ENCODE results near the gene KCTD1. TPM values are rescaled to one million over a fixed set of nuclear protein-coding genes. Genes with fewer than 3 reads are reported as not detected.
A peak's percentile ranks its signal among the peaks of the same experiment; 100 is the strongest.

KCTD1 gene
- total RNA-seq, 2 donors from 2014 or later: 12.2 to 36.3 TPM

- H3K9me3 ChIP-seq: no peaks in the 10 kb centered on the region
- H3K4me3 ChIP-seq: no peak overlapping the region
- H3K4me1 ChIP-seq: peaks cover 57% of the 10 kb centered on the region
- peak overlapping the region in 3 of 4 donors; percentile 29 to 67 (median 49) for H3K27ac ChIP-seq
- no peaks in the 10 kb centered on the region for H3K27me3 ChIP-seq
- DNase-seq: peak; percentile 29 to 59 (median 44)
- 14 to 22% methylated on average over 1 of the region's 1 CpG for whole genome bisulfite sequencing, 2 donors
- intact Hi-C loops (cut with DNase I): no loop called here
- H3K36me3 ChIP-seq (replicated peaks in 1 of 2; ENCODE audit: insufficient read depth in 1 of 2, low read depth in 2 of 2): no peaks in the 10 kb centered on the region
- no peak for ATAC-seq
- TF ChIP-seq, protein P1, sequence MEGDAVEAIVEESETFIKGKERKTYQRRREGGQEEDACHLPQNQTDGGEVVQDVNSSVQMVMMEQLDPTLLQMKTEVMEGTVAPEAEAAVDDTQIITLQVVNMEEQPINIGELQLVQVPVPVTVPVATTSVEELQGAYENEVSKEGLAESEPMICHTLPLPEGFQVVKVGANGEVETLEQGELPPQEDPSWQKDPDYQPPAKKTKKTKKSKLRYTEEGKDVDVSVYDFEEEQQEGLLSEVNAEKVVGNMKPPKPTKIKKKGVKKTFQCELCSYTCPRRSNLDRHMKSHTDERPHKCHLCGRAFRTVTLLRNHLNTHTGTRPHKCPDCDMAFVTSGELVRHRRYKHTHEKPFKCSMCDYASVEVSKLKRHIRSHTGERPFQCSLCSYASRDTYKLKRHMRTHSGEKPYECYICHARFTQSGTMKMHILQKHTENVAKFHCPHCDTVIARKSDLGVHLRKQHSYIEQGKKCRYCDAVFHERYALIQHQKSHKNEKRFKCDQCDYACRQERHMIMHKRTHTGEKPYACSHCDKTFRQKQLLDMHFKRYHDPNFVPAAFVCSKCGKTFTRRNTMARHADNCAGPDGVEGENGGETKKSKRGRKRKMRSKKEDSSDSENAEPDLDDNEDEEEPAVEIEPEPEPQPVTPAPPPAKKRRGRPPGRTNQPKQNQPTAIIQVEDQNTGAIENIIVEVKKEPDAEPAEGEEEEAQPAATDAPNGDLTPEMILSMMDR (IDR thresholded peaks at IDR 0.05): no peak
- no peak for TF ChIP-seq POLR2A (IDR thresholded peaks at IDR 0.05)
Observed at GRCh38 chr18:26543373-26543772, 5.0 kb downstream of the KCTD1 start.

DNA sequence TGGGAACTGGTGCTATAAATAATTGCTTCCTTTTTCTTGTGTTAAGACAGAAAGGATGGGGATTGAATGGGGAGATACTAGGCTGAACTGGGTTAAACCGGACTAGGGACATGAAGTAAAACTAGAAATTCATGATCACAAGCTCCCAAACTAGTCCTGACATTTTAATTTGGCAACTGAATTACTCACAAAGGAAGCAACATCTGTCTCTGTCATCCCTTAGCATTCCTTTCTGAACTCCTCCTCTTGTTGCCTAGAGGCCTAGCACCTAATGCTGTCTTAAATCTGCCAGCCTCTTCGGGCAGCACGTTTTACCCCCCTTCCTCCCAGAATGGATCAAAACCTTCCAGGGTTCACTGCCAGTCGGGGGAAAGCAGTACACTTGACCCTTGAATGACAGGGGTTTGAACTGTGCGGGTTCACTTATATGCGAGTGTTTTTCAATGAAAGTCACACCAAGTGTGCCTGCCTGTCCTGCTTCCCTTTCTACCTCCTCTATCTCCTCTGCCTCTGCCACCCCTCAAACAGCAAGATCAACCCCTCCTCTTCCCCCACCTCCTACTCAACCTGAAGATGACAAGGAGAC is 8.2 kb downstream of the KCTD1 start:
- Histone ChIP-seq H3K27me3 (no peaks in the 10 kb centered on the region), H3K4me3 (no peak overlapping the region), H3K36me3 (replicated peaks in 1 of 2; ENCODE audit: insufficient read depth in 1 of 2, low read depth in 2 of 2) (no peaks in the 10 kb centered on the region), H3K27ac (no peak overlapping the region), H3K9me3 (no peaks in the 10 kb centered on the region), H3K4me1 (peaks cover 34% of the 10 kb centered on the region)
- ATAC-seq (no peak), DNase-seq (no peak)
- 69 to 72% methylated on average over 6 of the region's 6 CpGs for WGBS, 2 donors
- TF ChIP-seq POLR2A (IDR thresholded peaks at IDR 0.05): no peak
- TF ChIP-seq, protein P1 (IDR thresholded peaks at IDR 0.05): no peak
- intact Hi-C loops (cut with DNase I): no loop called here

DNA sequence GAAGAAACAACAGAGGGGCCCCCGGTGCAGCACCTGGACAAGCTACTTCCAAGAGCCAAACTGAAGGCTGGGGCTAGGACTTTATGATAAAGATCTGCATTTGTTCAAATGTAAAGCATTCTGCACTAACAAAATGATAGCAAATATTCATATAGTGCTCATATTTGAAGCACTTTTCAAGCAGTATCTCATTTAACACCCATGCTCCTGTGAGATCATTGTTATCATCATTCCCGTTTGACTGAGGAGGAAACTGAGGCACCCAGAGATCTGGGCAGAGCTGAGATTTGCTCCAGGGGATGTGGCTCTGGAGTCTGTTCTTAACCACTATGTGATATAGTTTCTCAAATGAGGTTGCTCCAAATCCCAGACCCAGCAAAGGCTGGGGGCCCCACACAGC is 9.8 kb downstream of the KCTD1 start:
- 88 to 92% methylated on average over 2 of the region's 2 CpGs for WGBS, 2 donors
- TF ChIP-seq POLR2A (IDR thresholded peaks at IDR 0.05): no peak
- TF ChIP-seq, protein P1 (IDR thresholded peaks at IDR 0.05): no peak
- DNase-seq: no peak

GRCh38 chr18:26536664-26537063 is 11.7 kb downstream of the KCTD1 start:
- H3K27me3 ChIP-seq: no peaks in the 10 kb centered on the region
- H3K4me1 ChIP-seq: no peaks in the 10 kb centered on the region
- no peaks in the 10 kb centered on the region for H3K9me3 ChIP-seq
- WGBS, 2 donors: 77 to 78% methylated on average over 4 of the region's 4 CpGs
- ATAC-seq (no peak), DNase-seq (no peak)
- H3K27ac ChIP-seq: no peak overlapping the region
- intact Hi-C loops (cut with DNase I): no loop called here
- TF ChIP-seq, protein P1 (IDR thresholded peaks at IDR 0.05): no peak
- TF ChIP-seq POLR2A (IDR thresholded peaks at IDR 0.05): no peak
- no peak overlapping the region for H3K4me3 ChIP-seq
- H3K36me3 ChIP-seq (replicated peaks in 1 of 2; ENCODE audit: insufficient read depth in 1 of 2, low read depth in 2 of 2): no peaks in the 10 kb centered on the region

More for the DNA sequence above, 9.8 kb downstream of the KCTD1 start:
- no peak for ATAC-seq
- Histone ChIP-seq H3K36me3 (replicated peaks in 1 of 2; ENCODE audit: insufficient read depth in 1 of 2, low read depth in 2 of 2) (no peaks in the 10 kb centered on the region), H3K27ac (no peak overlapping the region), H3K27me3 (no peaks in the 10 kb centered on the region), H3K4me1 (peaks cover 18% of the 10 kb centered on the region), H3K9me3 (no peaks in the 10 kb centered on the region), H3K4me3 (no peak overlapping the region)
- intact Hi-C loops (cut with DNase I): no loop called here

GRCh38 chr18:26536032-26536431 is 12.3 kb downstream of the KCTD1 start:
- TF ChIP-seq POLR2A (IDR thresholded peaks at IDR 0.05): no peak
- TF ChIP-seq, protein P1 (IDR thresholded peaks at IDR 0.05): no peak
- no peak overlapping the region for H3K27ac ChIP-seq
- 93 to 95% methylated on average over 1 of the region's 1 CpG for WGBS, 2 donors
- ATAC-seq (no peak), DNase-seq (no peak)
- intact Hi-C loops (cut with DNase I): no loop called here
- H3K4me1 ChIP-seq: no peaks in the 10 kb centered on the region
- no peaks in the 10 kb centered on the region for H3K9me3 ChIP-seq
- H3K4me3 ChIP-seq: no peak overlapping the region
- H3K36me3 ChIP-seq (replicated peaks in 1 of 2; ENCODE audit: insufficient read depth in 1 of 2, low read depth in 2 of 2): no peaks in the 10 kb centered on the region
- no peaks in the 10 kb centered on the region for H3K27me3 ChIP-seq

All from body of pancreas (tissue), 4 donors.